ENCODE measurements around the gene TEAD4. TPM values are rescaled to one million over a fixed set of nuclear protein-coding genes. Genes with fewer than 3 reads are reported as not detected.

Gene TEAD4
- polyA plus RNA-seq, 12 donors, result 39.9 to 122 (median 83.1) TPM; not detected in 1

- no peak for DNase-seq
These were observed 118.4 kb downstream of the TEAD4 start for GRCh38 chr12:3077572-3078081.

DNA sequence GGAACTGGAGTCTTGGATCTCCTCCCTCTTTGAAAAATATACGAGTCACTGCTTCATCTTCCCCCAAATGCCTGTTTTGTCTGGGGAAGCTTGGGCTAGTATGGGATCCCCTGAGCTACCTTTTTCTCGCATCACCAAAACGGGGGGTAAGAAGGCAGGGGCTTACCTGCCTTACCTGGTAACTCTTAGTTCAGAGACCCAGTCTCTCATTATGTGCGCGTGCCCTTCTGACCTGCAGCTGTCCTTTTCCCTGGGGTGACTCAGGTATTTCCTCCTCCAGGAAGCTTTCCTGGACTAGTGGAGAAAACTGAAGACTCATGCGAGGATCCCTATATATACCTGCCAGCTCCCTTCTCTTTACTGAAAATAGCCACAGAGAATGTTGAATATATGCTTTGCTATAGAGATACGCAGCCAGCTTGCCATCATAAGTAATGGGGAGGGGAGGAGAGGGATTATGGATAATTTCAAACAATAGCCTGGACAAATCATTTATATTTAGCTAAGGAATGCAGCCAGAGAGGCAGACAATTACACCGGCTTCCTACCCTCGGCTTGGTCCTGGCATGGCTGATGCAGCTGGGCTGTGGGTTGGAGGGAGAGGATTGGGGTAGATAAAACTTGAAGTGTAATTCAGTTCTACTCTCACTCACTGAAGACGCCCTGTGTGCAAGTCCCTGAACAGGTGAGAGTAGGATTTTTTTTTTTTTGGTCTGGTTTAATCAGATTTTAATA is 119.1 kb downstream of the TEAD4 start:
- DNase-seq, result no peak

- no peak for DNase-seq
These were observed 121.9 kb downstream of the TEAD4 start for GRCh38 chr12:3081091-3081490.

DNA sequence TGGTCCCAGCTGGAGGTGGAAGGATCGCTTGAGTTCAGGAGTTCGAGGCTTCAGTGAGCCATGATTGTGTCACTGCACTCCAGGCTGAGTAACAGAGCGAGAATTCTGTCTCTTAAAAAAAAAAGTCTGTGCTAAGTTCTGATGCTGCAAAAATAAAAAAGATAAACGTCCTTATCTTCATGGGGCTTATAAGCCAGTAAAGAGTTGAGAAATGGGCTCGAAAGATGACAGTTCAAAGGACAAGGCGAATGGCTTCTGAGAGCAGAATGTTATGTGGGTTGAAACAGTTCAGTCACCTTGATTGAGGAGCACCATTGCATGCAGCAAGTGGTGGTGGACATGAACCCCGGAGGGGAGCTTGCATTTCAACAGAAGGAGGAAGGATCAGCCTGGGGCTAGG is 122.7 kb downstream of the TEAD4 start:
- no peak for DNase-seq

DNA sequence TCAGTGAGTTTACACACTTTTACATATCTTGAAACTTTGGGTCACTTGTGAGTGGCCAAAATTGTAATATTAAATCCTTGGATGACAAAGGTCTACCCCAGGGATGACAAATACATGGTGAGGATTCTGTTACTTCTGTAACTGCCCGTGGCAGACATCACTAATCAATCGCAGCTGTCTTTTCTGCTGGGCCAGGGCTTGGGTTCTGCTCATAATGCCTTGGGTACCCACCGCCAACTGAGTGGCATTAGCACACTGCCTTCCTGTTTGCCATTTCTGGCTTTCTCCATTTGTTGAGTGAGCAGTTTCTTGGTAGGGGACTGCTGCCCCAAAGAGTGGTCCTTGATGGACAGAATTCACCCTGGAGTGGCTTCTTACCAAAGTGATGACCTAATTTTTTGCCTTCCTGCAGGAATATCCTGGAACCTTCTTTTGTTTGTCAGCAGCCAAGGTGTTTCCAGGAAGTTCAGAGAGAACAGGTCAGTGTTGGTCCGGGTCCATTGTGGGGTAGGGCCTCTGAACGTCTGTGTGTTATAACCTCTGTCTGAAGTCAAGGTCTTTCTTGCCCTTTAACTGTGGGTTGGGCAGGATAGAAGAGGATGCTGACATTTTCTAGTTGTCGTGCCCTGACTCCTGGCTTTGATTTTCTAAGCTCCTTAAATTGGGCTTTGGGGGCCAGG is 124.2 kb downstream of the TEAD4 start:
- no peak for DNase-seq

- no peak for DNase-seq
These were observed 124.7 kb downstream of the TEAD4 start for GRCh38 chr12:3083921-3084347.

DNA sequence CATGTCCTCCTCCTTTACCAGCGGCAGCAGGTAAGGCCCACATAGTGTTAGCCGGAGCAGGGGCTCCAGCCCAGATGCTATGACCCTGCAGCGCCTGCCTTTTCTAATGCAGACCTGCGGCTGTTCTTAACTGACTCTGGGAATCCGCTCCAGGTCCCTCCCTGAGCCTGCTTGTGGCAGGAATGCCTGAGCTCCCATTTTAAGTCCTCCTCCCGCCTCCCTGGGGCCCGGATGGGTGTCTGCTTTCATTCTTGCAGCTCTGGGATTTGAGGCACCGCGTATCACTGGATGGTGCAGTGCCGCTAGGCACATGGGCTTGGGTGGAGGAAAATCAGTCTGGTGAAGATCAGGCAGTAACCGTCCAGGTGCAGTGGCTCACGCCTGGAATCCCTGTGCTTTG is 125.5 kb downstream of the TEAD4 start:
- no peak for DNase-seq

DNA sequence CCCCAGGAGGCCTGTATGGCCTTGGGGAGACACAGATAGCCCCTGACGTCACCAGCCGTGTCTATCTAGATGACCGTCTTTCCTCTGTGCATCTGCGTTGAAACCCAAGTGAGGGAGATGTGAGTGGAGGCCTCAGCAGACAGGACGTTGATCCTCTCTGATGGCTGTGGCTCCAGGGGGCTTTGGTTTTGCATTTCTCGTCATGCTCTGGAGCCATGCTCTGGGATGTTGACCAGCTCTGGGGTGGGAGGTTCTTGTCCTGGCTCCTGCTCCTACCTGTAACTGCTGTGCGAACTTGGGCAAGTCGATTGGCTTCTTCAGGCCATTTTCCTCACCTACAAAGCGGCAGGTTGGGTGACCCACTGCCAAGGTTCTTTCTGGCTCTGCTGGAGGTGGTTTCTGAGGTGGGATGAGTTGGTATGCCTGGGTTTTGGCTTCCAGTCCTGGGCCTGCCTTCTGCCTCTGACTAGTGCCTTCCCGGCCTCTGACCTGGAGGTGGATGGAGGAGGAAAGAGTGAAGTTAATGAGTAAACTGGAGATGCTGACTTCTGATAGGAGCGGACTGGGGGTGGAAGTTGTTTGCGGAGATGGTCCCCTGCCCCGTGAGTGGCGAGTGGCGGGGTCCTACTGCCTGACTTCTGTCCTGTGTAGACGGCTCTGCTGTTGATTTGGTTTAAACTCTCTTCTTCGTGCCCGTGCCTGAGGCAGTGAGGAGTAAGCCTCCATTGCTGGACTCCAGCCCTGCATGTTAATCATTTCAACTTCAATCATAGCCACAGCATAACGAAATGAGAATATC is 126.3 kb downstream of the TEAD4 start:
- no peak for DNase-seq

GRCh38 chr12:3086211-3086610 is 127.0 kb downstream of the TEAD4 start:
- no peak for DNase-seq

DNA sequence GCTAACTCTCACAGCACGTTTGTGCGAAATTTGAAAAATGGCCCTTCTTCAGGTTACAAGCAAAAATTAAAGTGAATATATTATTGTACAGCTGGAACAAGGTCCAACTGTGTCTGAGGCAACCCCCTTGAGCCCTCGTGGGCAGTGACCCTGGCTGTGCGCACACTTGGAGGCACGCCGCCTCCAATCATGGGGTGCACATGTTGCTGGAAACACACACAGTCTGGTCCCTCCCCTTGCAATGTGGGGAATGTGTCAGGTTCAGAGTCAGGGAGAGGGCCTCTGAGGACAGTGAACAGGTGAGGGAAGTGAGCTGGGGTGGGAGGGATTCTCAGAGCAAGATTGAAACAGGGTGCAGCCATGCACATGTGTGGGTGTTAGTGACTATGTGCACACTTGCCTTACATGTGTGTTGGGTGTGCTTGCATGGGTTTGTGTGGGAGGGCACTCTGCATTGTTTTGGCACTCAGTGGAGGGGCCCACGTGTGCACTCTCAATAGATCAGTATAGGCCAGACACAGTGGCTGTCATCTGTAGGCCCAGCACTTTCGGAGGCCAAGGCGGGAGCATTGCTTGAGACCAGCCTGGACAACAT is 127.6 kb downstream of the TEAD4 start:
- DNase-seq, result no peak

DNA sequence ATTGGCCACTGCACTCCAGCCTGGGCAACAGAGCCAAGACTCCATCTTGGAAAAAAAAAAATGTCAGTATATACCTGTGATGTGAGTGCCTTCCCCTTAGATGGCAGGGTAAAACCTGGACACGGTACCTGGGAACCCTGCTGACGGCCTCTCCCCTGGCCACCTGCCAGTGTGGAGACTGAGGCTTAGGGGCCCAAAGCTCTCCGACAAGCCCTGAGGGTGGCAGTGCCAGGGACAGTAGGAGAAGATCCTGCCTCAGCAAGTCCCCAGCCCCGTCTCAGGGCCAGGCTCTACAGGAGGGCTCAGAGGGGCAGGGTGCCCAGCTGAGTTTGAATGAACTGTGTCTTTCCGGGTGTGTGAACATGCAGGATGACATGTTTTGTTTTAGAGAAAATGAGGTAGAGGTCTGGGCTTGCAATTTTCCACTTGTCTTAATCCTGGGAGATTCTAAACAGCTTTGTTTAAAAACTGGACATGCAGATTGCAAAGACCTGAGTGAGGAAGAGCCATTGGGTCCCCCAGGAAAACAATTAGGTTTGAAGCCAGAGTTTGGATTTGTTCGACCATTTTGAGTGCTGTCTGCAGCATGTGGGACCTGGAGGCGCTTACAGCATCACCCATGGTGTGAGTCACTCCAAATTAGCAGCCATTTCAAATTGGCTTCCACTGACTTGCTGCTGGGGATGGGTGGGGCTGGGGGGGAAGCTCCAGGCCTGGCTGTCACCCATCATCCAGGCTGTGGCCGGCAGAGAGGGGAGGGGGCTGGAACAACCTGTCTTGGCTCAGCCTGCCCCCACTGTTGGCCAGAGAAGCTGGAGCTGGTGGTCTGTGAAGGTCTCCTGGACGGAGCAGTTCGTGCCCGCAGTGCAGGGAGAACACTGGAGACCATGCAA is 128.8 kb downstream of the TEAD4 start:
- no peak for DNase-seq

DNA sequence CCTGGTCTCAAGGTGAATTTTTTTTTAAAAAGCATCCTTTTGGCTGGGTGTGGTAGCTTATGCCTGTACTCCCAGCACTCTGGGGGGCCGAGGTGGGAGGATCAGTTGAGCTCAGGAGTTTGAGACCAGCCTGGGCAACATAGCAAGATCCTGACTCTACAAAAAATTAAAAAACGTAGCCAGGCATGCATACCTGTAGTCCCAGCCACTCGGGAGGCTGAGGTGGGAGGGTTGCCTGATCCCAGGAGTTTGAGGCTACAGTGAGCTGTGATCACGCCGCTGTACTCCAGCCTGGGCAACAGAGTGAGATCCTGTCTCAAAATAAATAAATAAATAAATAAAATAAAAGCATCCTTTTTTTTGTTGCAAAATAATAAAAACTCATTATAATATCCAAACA is 130.4 kb downstream of the TEAD4 start:
- no peak for DNase-seq

Other genes starting within 250 kb of the TEAD4 start
- 10 to 100 TPM in 11 of 12 donors, not detected in 1; 39.8 to 56.0 (median 47.3) TPM for gene FKBP4, start 164.4 kb upstream of the TEAD4 start, polyA plus RNA-seq (ENCODE audit: insufficient read length in 12 of 12)
- gene ITFG2, start 146.7 kb upstream of the TEAD4 start, polyA plus RNA-seq (ENCODE audit: insufficient read length in 12 of 12), result 10 to 100 TPM in 11 of 12 donors, not detected in 1; 23.3 to 76.4 (median 27.6) TPM
- gene NRIP2, start 124.4 kb upstream of the TEAD4 start, polyA plus RNA-seq (ENCODE audit: insufficient read length in 12 of 12), result 1 to 10 TPM in 11 of 12 donors, not detected in 1; 4.9 to 7.1 (median 5.7) TPM
- 1 to 10 TPM in 3 of 12 donors, under 1 TPM in 7, not detected in 2; 0.22 to 1.6 (median 0.75) TPM for gene TEX52, start 102.4 kb upstream of the TEAD4 start, polyA plus RNA-seq (ENCODE audit: insufficient read length in 12 of 12)
- gene FOXM1, start 82.2 kb upstream of the TEAD4 start, polyA plus RNA-seq (ENCODE audit: insufficient read length in 12 of 12), result 10 to 100 TPM in 11 of 12 donors, not detected in 1; 12.1 to 32.8 (median 18.8) TPM
- 10 to 100 TPM in 11 of 12 donors, not detected in 1; 19.4 to 44.7 (median 27.3) TPM for gene RHNO1, start 82.2 kb upstream of the TEAD4 start, polyA plus RNA-seq (ENCODE audit: insufficient read length in 12 of 12)
- gene TULP3, start 68.5 kb upstream of the TEAD4 start, polyA plus RNA-seq (ENCODE audit: insufficient read length in 12 of 12), result 10 to 100 TPM in 11 of 12 donors, not detected in 1; 14.6 to 49.8 (median 26.4) TPM
- gene TSPAN9, start 118.0 kb downstream of the TEAD4 start, polyA plus RNA-seq (ENCODE audit: insufficient read length in 12 of 12), result 100 to 1,000 TPM in 9 of 12 donors, 10 to 100 TPM in 3; 55.2 to 563 (median 115) TPM